Measurements from ENCODE around the gene NFILZ. TPM values are rescaled to one million over a fixed set of nuclear protein-coding genes. Genes with fewer than 3 reads are reported as not detected.

Gene NFILZ
- total RNA-seq, 4 donors from 2014 or later: not detected

GRCh38 chr19:8600064-8600463, 30.4 kb upstream of the NFILZ start:
- no peak for DNase-seq
- no peak overlapping the region for H3K27ac ChIP-seq
- H3K27me3 ChIP-seq: no peaks in the 10 kb centered on the region
- intact Hi-C loops (cut with DNase I): no loop called here
- 86 to 88% methylated on average over 2 of the region's 2 CpGs for WGBS, 2 donors
- TF ChIP-seq POLR2A (IDR thresholded peaks at IDR 0.05) (no peak), CTCF (IDR thresholded peaks at IDR 0.05) (no peak)
- no peak overlapping the region for H3K4me3 ChIP-seq
- peaks cover 0 to 8% (median 6%) of the 10 kb centered on the region in 3 donors for H3K9me3 ChIP-seq
- peaks cover 0 to 12% (median 0%) of the 10 kb centered on the region in 3 donors for H3K4me1 ChIP-seq
- peaks cover 0 to 64% (median 0%) of the 10 kb centered on the region in 3 donors for H3K36me3 ChIP-seq

- Histone ChIP-seq H3K27me3 (no peaks in the 10 kb centered on the region), H3K9me3 (peaks cover 0 to 10% (median 8%) of the 10 kb centered on the region in 3 donors), H3K27ac (no peak overlapping the region), H3K4me1 (peaks cover 0 to 4% (median 0%) of the 10 kb centered on the region in 3 donors), H3K4me3 (no peak overlapping the region), H3K36me3 (peaks cover 0 to 66% (median 0%) of the 10 kb centered on the region in 3 donors)
- intact Hi-C loops (cut with DNase I): no loop called here
- 93 to 96% methylated on average over 14 of the region's 16 CpGs for WGBS, 2 donors
- no peak for DNase-seq
- TF ChIP-seq POLR2A (IDR thresholded peaks at IDR 0.05) (no peak), CTCF (IDR thresholded peaks at IDR 0.05) (no peak)
Measured at GRCh38 chr19:8600816-8601215, 29.6 kb upstream of the NFILZ start.

GRCh38 chr19:8601796-8602195, 28.6 kb upstream of the NFILZ start:
- Histone ChIP-seq H3K9me3 (peaks cover 0 to 10% (median 8%) of the 10 kb centered on the region in 3 donors), H3K4me3 (no peak overlapping the region), H3K27me3 (no peaks in the 10 kb centered on the region), H3K36me3 (peaks cover 0 to 56% (median 0%) of the 10 kb centered on the region in 3 donors), H3K4me1 (peaks cover 0 to 3% (median 0%) of the 10 kb centered on the region in 3 donors), H3K27ac (no peak overlapping the region)
- TF ChIP-seq POLR2A (IDR thresholded peaks at IDR 0.05) (no peak), CTCF (IDR thresholded peaks at IDR 0.05) (no peak)
- intact Hi-C loops (cut with DNase I): no loop called here
- WGBS, 2 donors: 70 to 71% methylated on average over 5 of the region's 5 CpGs
- DNase-seq: no peak

- H3K4me1 ChIP-seq: peaks cover 6 to 41% (median 15%) of the 10 kb centered on the region in 3 donors
- TF ChIP-seq CTCF (IDR thresholded peaks at IDR 0.05) (no peak), POLR2A (IDR thresholded peaks at IDR 0.05) (no peak)
- H3K9me3 ChIP-seq: peaks cover 0 to 10% (median 8%) of the 10 kb centered on the region in 3 donors
- peaks cover 0 to 41% (median 0%) of the 10 kb centered on the region in 3 donors for H3K36me3 ChIP-seq
- intact Hi-C loops (cut with DNase I): no loop called here
- no peak for DNase-seq
- peaks cover 0 to 22% (median 0%) of the 10 kb centered on the region in 4 donors for H3K27me3 ChIP-seq
- no peak overlapping the region for H3K27ac ChIP-seq
- no peak overlapping the region for H3K4me3 ChIP-seq
- 90 to 100% methylated on average over 2 to 3 of the region's 17 CpGs for WGBS, 2 donors
Measured at GRCh38 chr19:8605514-8605913, 24.9 kb upstream of the NFILZ start.

GRCh38 chr19:8607386-8607785, 23.0 kb upstream of the NFILZ start:
- 54 to 59% methylated on average over 4 of the region's 4 CpGs for WGBS, 2 donors
- TF ChIP-seq CTCF (IDR thresholded peaks at IDR 0.05) (no peak), POLR2A (IDR thresholded peaks at IDR 0.05) (no peak)
- H3K4me3 ChIP-seq: no peak overlapping the region
- no peak overlapping the region for H3K27ac ChIP-seq
- H3K4me1 ChIP-seq: peaks cover 17 to 56% (median 19%) of the 10 kb centered on the region in 3 donors
- peaks cover 0 to 24% (median 0%) of the 10 kb centered on the region in 3 donors for H3K36me3 ChIP-seq
- DNase-seq: no peak
- peaks cover 0 to 25% (median 0%) of the 10 kb centered on the region in 4 donors for H3K27me3 ChIP-seq
- peaks cover 0 to 10% (median 8%) of the 10 kb centered on the region in 3 donors for H3K9me3 ChIP-seq
- intact Hi-C loops (cut with DNase I): no loop called here

Measured in esophagus squamous epithelium (tissue), 5 donors.